Pancreas (tissue), 10 donors: ENCODE data around the gene CLEC19A. TPM values are rescaled to one million over a fixed set of nuclear protein-coding genes. Genes with fewer than 3 reads are reported as not detected.

Experiments
- ATAC-seq, 4 donors: fragments of 200-7000 bp; cut with Tn5 transposase; one replicate each; pipeline versions ENCODE4 v1.8.0 to v1.9.1; 2020; ENCODE audit warnings: mild to moderate bottlenecking in 4 of 4, moderate library complexity in 4 of 4
- DNase-seq, 6 donors: peaks; one replicate each; pipeline ENCODE4 v3.0.0-alpha.2; 2020
- FAIRE-seq: peaks from 2 replicates; lab custom pipeline; 2012; peaks lifted over from hg19 to GRCh38; lab: Jason Lieb, UNC
- H3K27ac ChIP-seq, 4 donors: fragments of 200-600 bp; sonication (generic); 1 replicate in 3 of 4; 2 replicates in 1 of 4; pipeline versions ENCODE4 v1.5.0 to v1.8.0; 2020
- H3K27me3 ChIP-seq, 4 donors: fragments of 200-600 bp; one replicate each; pipeline ENCODE4 v1.8.0; 2021
- H3K36me3 ChIP-seq, 3 donors: fragments of 200-600 bp; sonication (generic) in 1 of 3; one replicate each; pipeline versions ENCODE4 v1.5.0 to v1.8.0; 2020 to 2021
- H3K4me1 ChIP-seq, 3 donors: fragments of 200-600 bp; one replicate each; pipeline ENCODE4 v1.8.0; 2021
- H3K4me3 ChIP-seq, 4 donors: fragments of 200-600 bp; sonication (generic) in 2 of 4; one replicate each; pipeline versions ENCODE4 v1.5.0 to v1.8.0; 2020 to 2021
- H3K9me3 ChIP-seq, 4 donors: fragments of 200-600 bp; one replicate each; pipeline ENCODE4 v1.8.0; 2021
- WGBS, 2 donors: extraction: QIAGEN DNeasy Blood & Tissue Kit; methylation state at CpG; one replicate each; pipeline ENCODE4 v1.1.7; 2013; 5-methylcytosine and 5-hydroxymethylcytosine counted together
- intact Hi-C, 3 donors: fragments of 100-400 bp; cut with DNase I; formaldehyde crosslinking; loops; one replicate each; pipeline versions ENCODE4 v1.11.1 to v1.14.2; 2022
- polyA plus RNA-seq, 2 donors: library from polyadenylated mRNA; stranded (reverse); fragments of 200-250 nt; gene quantifications; one replicate each; pipeline ENCODE4 v1.2.3, GENCODE V29; 2013
- total RNA-seq, 6 donors: library from RNA; stranded (reverse); fragmentation: NEBNext Ultra II Directional in 4 of 6; extraction: Animal tissue kit (Norgen Biotek cat#: 25700) in 4 of 6; gene quantifications; one replicate each; pipeline versions ENCODE4 v1.2.1 to v1.2.4, GENCODE V29; 2021 to 2023
- TF ChIP-seq, protein P1 (sequence below), 4 donors: fragments of 200-600 bp; sonication (generic) in 3 of 4; IDR thresholded peaks; one replicate each; pipeline versions ENCODE4 v1.5.0 to v1.8.0; 2021; ENCODE audit warnings: antibody characterized with exemption in 4 of 4
- donor health status: healthy with polysubstance abuse.
- donor health status: DM: no; HTN: no; CAD: no; lungs with moderate emphysema.
- donor health status: DM: no; HTN: no; CAD: no.
- donor health status: control.
- donor health status: control.
- donor health status: Bipolar disorder and iron deficiency.
- donor health status: DM: yes; HTN: yes; CAD: no.
- donor health status: DM: no; HTN: no; CAD: no.
- donor health status: DM: no; HTN: no; CAD: no.
- donor health status: DM: yes; HTN: yes; CAD: no.

CLEC19A gene
- total and polyA plus RNA-seq, 8 donors = 0.09 TPM; not detected in 7

- Histone ChIP-seq H3K27ac (no peak overlapping the region), H3K4me3 (no peak overlapping the region), H3K27me3 (no peaks in the 10 kb centered on the region), H3K36me3 (no peaks in the 10 kb centered on the region), H3K4me1 (peaks cover 0 to 2% (median 0%) of the 10 kb centered on the region in 3 donors), H3K9me3 (no peaks in the 10 kb centered on the region)
- ATAC-seq (no peak), FAIRE-seq (no peak), DNase-seq (peak in 1 of 6 donors; percentile 46)
- WGBS, 2 donors = 93 to 96% methylated on average over 4 to 7 of the region's 7 CpGs
- intact Hi-C loops = no loop called here
- TF ChIP-seq, protein P1, sequence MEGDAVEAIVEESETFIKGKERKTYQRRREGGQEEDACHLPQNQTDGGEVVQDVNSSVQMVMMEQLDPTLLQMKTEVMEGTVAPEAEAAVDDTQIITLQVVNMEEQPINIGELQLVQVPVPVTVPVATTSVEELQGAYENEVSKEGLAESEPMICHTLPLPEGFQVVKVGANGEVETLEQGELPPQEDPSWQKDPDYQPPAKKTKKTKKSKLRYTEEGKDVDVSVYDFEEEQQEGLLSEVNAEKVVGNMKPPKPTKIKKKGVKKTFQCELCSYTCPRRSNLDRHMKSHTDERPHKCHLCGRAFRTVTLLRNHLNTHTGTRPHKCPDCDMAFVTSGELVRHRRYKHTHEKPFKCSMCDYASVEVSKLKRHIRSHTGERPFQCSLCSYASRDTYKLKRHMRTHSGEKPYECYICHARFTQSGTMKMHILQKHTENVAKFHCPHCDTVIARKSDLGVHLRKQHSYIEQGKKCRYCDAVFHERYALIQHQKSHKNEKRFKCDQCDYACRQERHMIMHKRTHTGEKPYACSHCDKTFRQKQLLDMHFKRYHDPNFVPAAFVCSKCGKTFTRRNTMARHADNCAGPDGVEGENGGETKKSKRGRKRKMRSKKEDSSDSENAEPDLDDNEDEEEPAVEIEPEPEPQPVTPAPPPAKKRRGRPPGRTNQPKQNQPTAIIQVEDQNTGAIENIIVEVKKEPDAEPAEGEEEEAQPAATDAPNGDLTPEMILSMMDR (IDR thresholded peaks at IDR 0.05) = no peak
Observed at GRCh38 chr16:19240494-19240893, 45.0 kb upstream of the CLEC19A start.

- TF ChIP-seq, protein P1 (IDR thresholded peaks at IDR 0.05) = no peak
- Histone ChIP-seq H3K27ac (no peak overlapping the region), H3K4me1 (peaks cover 0 to 4% (median 0%) of the 10 kb centered on the region in 3 donors), H3K27me3 (no peaks in the 10 kb centered on the region), H3K36me3 (no peaks in the 10 kb centered on the region), H3K9me3 (no peaks in the 10 kb centered on the region), H3K4me3 (no peak overlapping the region)
- ATAC-seq (no peak), FAIRE-seq (no peak), DNase-seq (peak in 1 of 6 donors; percentile 53)
- intact Hi-C loops = no loop called here
- WGBS, 2 donors = 96 to 98% methylated on average over 11 of the region's 11 CpGs
Observed at GRCh38 chr16:19241512-19241911, 44.0 kb upstream of the CLEC19A start.

DNA sequence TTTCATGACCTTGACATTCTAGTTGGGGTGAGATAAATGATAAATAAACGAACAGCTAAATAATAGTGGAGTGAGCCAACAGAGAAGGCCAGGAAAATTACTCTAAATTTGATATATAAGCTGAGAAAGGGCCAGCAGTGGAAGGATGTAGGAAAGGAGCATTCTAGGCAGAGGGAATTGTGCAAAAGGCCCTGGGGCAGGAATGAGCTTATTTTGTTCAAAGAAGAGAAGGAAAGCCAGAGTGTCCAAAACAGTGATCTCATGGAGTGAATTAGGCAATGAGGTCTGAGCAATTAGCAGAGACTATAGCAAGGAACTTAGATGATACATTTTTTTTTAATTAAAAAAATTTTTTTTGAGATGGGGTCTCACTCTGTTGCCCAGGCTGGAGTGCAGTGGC lies 43.3 kb upstream of the CLEC19A start:
- H3K27ac ChIP-seq = no peak overlapping the region
- H3K4me1 ChIP-seq = peaks cover 0 to 4% (median 0%) of the 10 kb centered on the region in 3 donors
- no peak overlapping the region for H3K4me3 ChIP-seq
- no peaks in the 10 kb centered on the region for H3K9me3 ChIP-seq
- WGBS, 2 donors = 6 to 10% methylated on average over 1 of the region's 1 CpG
- H3K36me3 ChIP-seq = no peaks in the 10 kb centered on the region
- intact Hi-C loops = no loop called here
- ATAC-seq = no peak
- TF ChIP-seq, protein P1 (IDR thresholded peaks at IDR 0.05) = no peak
- no peak for FAIRE-seq
- DNase-seq = no peak
- H3K27me3 ChIP-seq = no peaks in the 10 kb centered on the region

DNA sequence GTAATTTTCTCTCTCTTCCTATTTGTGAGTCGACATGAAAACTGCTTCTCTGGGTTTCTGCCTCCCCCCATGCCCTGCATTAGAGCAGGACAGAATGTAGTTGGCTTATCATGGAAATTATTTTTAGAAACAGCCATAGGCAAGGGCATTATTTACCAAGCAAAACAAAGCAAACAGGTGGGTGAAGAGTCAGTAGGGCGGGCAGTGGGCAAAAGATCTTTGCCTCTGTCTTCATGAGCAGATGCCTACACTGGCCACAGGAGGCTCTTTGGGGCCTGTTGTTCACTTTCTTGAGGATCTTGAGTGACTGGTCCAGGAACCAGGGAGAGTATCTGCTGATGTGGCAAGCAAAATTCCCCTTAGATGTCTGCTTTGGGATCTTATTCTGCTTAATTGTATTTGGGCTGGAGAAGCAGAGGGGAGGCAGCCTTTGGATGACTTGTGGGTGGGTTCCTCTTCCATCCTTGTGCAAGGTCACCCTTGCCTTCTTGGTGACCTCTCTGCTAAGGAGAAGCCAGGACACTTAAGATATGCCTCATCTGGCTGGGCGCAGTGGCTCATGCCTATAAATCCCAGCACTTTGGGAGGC lies 42.5 kb upstream of the CLEC19A start:
- intact Hi-C loops = no loop called here
- WGBS, 2 donors = 70 to 77% methylated on average over 3 of the region's 3 CpGs
- TF ChIP-seq, protein P1 (IDR thresholded peaks at IDR 0.05) = no peak
- Histone ChIP-seq H3K27me3 (no peaks in the 10 kb centered on the region), H3K4me3 (no peak overlapping the region), H3K4me1 (peaks cover 0 to 4% (median 0%) of the 10 kb centered on the region in 3 donors), H3K27ac (no peak overlapping the region), H3K9me3 (no peaks in the 10 kb centered on the region), H3K36me3 (no peaks in the 10 kb centered on the region)
- ATAC-seq = no peak
- no peak for DNase-seq
- FAIRE-seq = no peak

DNA sequence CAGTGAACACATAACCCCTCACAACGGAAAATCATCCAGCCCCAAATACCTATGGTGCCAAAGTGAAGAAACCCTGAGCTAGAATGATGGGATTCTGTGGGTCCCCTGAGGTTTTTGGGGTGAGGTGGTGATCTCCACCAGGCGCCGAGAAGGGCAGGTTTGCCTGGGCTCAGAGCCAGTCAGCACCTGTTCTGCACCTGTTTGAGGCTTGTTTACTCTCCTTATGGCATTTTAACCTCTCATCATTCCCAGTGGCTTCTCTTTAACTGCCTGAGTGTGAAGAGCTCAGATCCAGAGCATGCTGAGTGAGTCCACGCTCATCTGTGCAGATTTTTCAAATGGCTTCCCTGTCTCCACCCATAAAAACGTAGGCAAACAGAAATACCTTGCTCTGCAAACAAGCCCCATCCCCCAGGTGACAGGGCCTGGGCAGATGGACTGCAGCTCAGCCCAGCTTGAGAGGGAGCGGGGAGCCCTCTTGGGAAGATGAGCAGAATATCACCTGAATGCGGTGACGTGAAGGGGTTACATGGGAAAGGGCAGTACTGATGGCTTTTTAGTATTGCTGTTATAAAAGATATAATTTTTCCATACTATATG lies 40.1 kb upstream of the CLEC19A start:
- TF ChIP-seq, protein P1 (IDR thresholded peaks at IDR 0.05) = no peak
- Histone ChIP-seq H3K4me3 (no peak overlapping the region), H3K4me1 (peaks cover 0 to 4% (median 0%) of the 10 kb centered on the region in 3 donors), H3K27me3 (no peaks in the 10 kb centered on the region), H3K27ac (no peak overlapping the region), H3K36me3 (no peaks in the 10 kb centered on the region), H3K9me3 (no peaks in the 10 kb centered on the region)
- WGBS, 2 donors = 56 to 61% methylated on average over 8 of the region's 8 CpGs
- ATAC-seq (peak; percentile 21 to 90 (median 75)), DNase-seq (peak in 2 of 6 donors; percentile 13 to 26), FAIRE-seq (no peak)
- intact Hi-C loops = no loop called here
